Measurements from ENCODE around the gene GRID1.

DNA sequence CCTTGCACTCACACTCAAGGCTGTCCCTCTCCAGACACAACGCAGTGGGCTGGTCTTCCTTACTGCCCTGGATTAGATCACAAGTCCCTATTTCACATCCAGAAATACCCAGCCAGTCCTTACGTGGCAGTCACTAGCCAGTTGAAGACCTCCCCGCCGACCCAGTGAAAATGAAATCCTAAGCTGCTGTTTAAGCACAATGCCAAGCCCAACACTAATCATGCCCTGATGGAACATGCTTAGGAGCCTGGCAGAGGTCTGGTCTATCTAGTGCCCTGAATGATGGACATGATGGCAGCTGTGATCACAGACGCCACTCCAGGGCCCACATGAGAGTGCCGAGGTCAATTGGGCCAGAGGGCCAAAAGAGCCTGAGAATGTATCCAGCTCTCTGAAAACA, 389.0 kb downstream of the GRID1 start:
- TF ChIP-seq POLR2A (IDR thresholded peaks at IDR 0.05) (no peak), POLR2AphosphoS5 (IDR thresholded peaks at IDR 0.05) (no peak)
- TF ChIP-seq, protein P1, sequence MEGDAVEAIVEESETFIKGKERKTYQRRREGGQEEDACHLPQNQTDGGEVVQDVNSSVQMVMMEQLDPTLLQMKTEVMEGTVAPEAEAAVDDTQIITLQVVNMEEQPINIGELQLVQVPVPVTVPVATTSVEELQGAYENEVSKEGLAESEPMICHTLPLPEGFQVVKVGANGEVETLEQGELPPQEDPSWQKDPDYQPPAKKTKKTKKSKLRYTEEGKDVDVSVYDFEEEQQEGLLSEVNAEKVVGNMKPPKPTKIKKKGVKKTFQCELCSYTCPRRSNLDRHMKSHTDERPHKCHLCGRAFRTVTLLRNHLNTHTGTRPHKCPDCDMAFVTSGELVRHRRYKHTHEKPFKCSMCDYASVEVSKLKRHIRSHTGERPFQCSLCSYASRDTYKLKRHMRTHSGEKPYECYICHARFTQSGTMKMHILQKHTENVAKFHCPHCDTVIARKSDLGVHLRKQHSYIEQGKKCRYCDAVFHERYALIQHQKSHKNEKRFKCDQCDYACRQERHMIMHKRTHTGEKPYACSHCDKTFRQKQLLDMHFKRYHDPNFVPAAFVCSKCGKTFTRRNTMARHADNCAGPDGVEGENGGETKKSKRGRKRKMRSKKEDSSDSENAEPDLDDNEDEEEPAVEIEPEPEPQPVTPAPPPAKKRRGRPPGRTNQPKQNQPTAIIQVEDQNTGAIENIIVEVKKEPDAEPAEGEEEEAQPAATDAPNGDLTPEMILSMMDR (IDR thresholded peaks at IDR 0.05), result no peak
